NAMALWA (cell line): ENCODE measurements around the gene KLHL29.

Experiments
- DNase-seq: peaks from one replicate; pipeline ENCODE4 v3.0.0-alpha.2; 2015; ENCODE audit warnings: low spot score

KLHL29 gene

GRCh38 chr2:23513872-23514793 lies 129.2 kb downstream of the KLHL29 start:
- DNase-seq = no peak

GRCh38 chr2:23516520-23517256 lies 131.7 kb downstream of the KLHL29 start:
- no peak for DNase-seq

GRCh38 chr2:23518481-23519333 lies 133.7 kb downstream of the KLHL29 start:
- DNase-seq = no peak

- DNase-seq = no peak
Observed at GRCh38 chr2:23519334-23519651, 134.3 kb downstream of the KLHL29 start.

GRCh38 chr2:23520256-23520655 lies 135.3 kb downstream of the KLHL29 start:
- no peak for DNase-seq

- DNase-seq = no peak
Observed at GRCh38 chr2:23521060-23521459, 136.1 kb downstream of the KLHL29 start.

- no peak for DNase-seq
Observed at GRCh38 chr2:23522726-23523372, 137.9 kb downstream of the KLHL29 start.

- DNase-seq = no peak
Observed at GRCh38 chr2:23523373-23524260, 138.6 kb downstream of the KLHL29 start.

- DNase-seq = no peak
Observed at GRCh38 chr2:23524261-23524706, 139.3 kb downstream of the KLHL29 start.

GRCh38 chr2:23525137-23525765 lies 140.3 kb downstream of the KLHL29 start:
- DNase-seq = no peak

GRCh38 chr2:23526114-23526513 lies 141.1 kb downstream of the KLHL29 start:
- no peak for DNase-seq

GRCh38 chr2:23526835-23527790 lies 142.1 kb downstream of the KLHL29 start:
- DNase-seq = no peak

- DNase-seq = no peak
Observed at GRCh38 chr2:23528171-23528570, 143.2 kb downstream of the KLHL29 start.

- DNase-seq = no peak
Observed at GRCh38 chr2:23528690-23529089, 143.7 kb downstream of the KLHL29 start.

GRCh38 chr2:23529659-23530058 lies 144.7 kb downstream of the KLHL29 start:
- DNase-seq = no peak

GRCh38 chr2:23530206-23530908 lies 145.4 kb downstream of the KLHL29 start:
- DNase-seq = no peak

- DNase-seq = no peak
Observed at GRCh38 chr2:23530909-23531276, 145.9 kb downstream of the KLHL29 start.

GRCh38 chr2:23531280-23531679 lies 146.3 kb downstream of the KLHL29 start:
- DNase-seq = no peak

- DNase-seq = no peak
Observed at GRCh38 chr2:23531881-23532280, 146.9 kb downstream of the KLHL29 start.
